Measurements from ENCODE around the gene GALNT12.

DNA sequence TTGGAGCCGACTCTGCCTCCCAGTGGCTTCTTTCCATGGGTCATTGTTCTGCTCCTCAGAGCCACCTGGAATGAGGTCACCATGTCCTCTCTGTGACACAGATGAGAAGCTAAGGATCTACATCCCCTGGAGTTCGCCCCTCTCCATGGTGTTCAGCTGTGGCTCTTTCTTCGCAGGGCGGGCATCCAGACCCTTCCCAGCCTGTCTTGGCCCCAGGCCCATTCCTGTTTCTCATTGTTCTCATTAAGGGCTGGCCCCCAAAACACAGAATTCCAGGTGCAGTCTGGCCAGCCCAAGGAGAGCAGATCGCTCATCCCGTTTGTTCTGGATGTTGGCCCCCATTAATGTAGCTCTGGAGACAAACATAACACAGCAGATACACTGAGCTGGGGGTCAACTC lies 69.8 kb downstream of the GALNT12 start:
- TF ChIP-seq, protein P1, sequence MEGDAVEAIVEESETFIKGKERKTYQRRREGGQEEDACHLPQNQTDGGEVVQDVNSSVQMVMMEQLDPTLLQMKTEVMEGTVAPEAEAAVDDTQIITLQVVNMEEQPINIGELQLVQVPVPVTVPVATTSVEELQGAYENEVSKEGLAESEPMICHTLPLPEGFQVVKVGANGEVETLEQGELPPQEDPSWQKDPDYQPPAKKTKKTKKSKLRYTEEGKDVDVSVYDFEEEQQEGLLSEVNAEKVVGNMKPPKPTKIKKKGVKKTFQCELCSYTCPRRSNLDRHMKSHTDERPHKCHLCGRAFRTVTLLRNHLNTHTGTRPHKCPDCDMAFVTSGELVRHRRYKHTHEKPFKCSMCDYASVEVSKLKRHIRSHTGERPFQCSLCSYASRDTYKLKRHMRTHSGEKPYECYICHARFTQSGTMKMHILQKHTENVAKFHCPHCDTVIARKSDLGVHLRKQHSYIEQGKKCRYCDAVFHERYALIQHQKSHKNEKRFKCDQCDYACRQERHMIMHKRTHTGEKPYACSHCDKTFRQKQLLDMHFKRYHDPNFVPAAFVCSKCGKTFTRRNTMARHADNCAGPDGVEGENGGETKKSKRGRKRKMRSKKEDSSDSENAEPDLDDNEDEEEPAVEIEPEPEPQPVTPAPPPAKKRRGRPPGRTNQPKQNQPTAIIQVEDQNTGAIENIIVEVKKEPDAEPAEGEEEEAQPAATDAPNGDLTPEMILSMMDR (IDR thresholded peaks at IDR 0.05): no peak
- TF ChIP-seq POLR2A (IDR thresholded peaks at IDR 0.05): no peak

All from thyroid gland (tissue), 4 donors.